Body of pancreas (tissue), 4 donors: ENCODE results near the gene STAT4. TPM values are rescaled to one million over a fixed set of nuclear protein-coding genes. Genes with fewer than 3 reads are reported as not detected.

Experiments
- ATAC-seq: fragments of 150-250 bp; one replicate; pipeline ENCODE4 v1.9.1; 2016
- DNase-seq, 4 donors: peaks; one replicate each; pipeline ENCODE4 v3.0.0-alpha.2; 2019
- H3K27ac ChIP-seq, 4 donors: fragments of 200-600 bp; sonication (generic); 1 replicate in 3 of 4; 2 replicates in 1 of 4; pipeline versions ENCODE4 v1.5.1 to v1.6.1; 2016 to 2019; ENCODE audit warnings: mild to moderate bottlenecking in 1 of 4, mixed read lengths in 1 of 4, moderate library complexity in 1 of 4
- H3K27me3 ChIP-seq, 2 donors: fragments of 200-600 bp; sonication (generic); one replicate each; pipeline ENCODE4 v1.6.0; 2016; ENCODE audit warnings: mild to moderate bottlenecking in 1 of 2
- H3K36me3 ChIP-seq, 2 donors: fragments of 200-600 bp; sonication (generic); replicated peaks in 1 of 2; 2 replicates each; pipeline ENCODE4 v1.5.1; 2016; ENCODE audit warnings: low read depth in 2 of 2; ENCODE audit not compliant: insufficient read depth in 1 of 2
- H3K4me1 ChIP-seq: fragments of 200-600 bp; sonication (generic); one replicate; pipeline ENCODE4 v1.6.0; 2016
- H3K4me3 ChIP-seq, 2 donors: fragments of 200-600 bp; sonication (generic); 1 replicate in 1 of 2; 2 replicates in 1 of 2; pipeline ENCODE4 v1.5.1; 2016 to 2019
- H3K9me3 ChIP-seq, 3 donors: fragments of 200-600 bp; sonication (generic); 1 replicate in 2 of 3; 2 replicates in 1 of 3; pipeline ENCODE4 v1.5.1; 2016
- POLR2A ChIP-seq, 3 donors: fragments of 450-650 bp; IDR thresholded peaks; one replicate each; pipeline ENCODE4 v1.6.1; 2016; ENCODE audit warnings: antibody characterized with exemption in 3 of 3, mild to moderate bottlenecking in 2 of 3
- WGBS, 2 donors: methylation state at CpG; one replicate each; pipeline ENCODE4 v1.1.5; 2017; 5-methylcytosine and 5-hydroxymethylcytosine counted together
- intact Hi-C: fragments of 100-400 bp; cut with DNase I; formaldehyde crosslinking; loops from one replicate; pipeline ENCODE4 v1.15.1; 2023
- total RNA-seq, 2 donors: library from RNA; depleted of rRNA; stranded (reverse); fragments of >200 nt; gene quantifications; one replicate each; pipeline ENCODE4 v1.1.0, GENCODE V29; 2016
- TF ChIP-seq, protein P1 (sequence below), 7 experiments: fragments of 450-650 bp in 4 of 7; fragments of 200-600 bp in 3 of 7; sonication (generic) in 3 of 7; IDR thresholded peaks; one replicate each; pipeline ENCODE4 v1.5.1; 2016 to 2019; ENCODE audit warnings: antibody characterized with exemption in 7 of 7

The STAT4 gene
- total RNA-seq, 2 donors from 2014 or later: 0.52 to 2.6 TPM

- intact Hi-C loops: no loop called here
- ATAC-seq (no peak), DNase-seq (no peak)
- no peaks in the 10 kb centered on the region for H3K36me3 ChIP-seq
- 89% methylated on average over 4 of the region's 4 CpGs for WGBS, 2 donors
- no peak overlapping the region for H3K4me3 ChIP-seq
- H3K4me1 ChIP-seq: peaks cover 13% of the 10 kb centered on the region
- no peak overlapping the region for H3K27ac ChIP-seq
- no peaks in the 10 kb centered on the region for H3K27me3 ChIP-seq
- H3K9me3 ChIP-seq: no peaks in the 10 kb centered on the region
- TF ChIP-seq, protein P1, sequence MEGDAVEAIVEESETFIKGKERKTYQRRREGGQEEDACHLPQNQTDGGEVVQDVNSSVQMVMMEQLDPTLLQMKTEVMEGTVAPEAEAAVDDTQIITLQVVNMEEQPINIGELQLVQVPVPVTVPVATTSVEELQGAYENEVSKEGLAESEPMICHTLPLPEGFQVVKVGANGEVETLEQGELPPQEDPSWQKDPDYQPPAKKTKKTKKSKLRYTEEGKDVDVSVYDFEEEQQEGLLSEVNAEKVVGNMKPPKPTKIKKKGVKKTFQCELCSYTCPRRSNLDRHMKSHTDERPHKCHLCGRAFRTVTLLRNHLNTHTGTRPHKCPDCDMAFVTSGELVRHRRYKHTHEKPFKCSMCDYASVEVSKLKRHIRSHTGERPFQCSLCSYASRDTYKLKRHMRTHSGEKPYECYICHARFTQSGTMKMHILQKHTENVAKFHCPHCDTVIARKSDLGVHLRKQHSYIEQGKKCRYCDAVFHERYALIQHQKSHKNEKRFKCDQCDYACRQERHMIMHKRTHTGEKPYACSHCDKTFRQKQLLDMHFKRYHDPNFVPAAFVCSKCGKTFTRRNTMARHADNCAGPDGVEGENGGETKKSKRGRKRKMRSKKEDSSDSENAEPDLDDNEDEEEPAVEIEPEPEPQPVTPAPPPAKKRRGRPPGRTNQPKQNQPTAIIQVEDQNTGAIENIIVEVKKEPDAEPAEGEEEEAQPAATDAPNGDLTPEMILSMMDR (IDR thresholded peaks at IDR 0.05): no peak
- no peak for TF ChIP-seq POLR2A (IDR thresholded peaks at IDR 0.05)
Observed at GRCh38 chr2:191149391-191149790, 1.4 kb downstream of the STAT4 start.

GRCh38 chr2:191148791-191149190 is 2.0 kb downstream of the STAT4 start:
- ATAC-seq (no peak), DNase-seq (no peak)
- TF ChIP-seq POLR2A (IDR thresholded peaks at IDR 0.05): no peak
- H3K4me1 ChIP-seq: peaks cover 13% of the 10 kb centered on the region
- 72 to 74% methylated on average over 2 of the region's 2 CpGs for WGBS, 2 donors
- H3K36me3 ChIP-seq: no peaks in the 10 kb centered on the region
- H3K27me3 ChIP-seq: no peaks in the 10 kb centered on the region
- no peak overlapping the region for H3K27ac ChIP-seq
- intact Hi-C loops: no loop called here
- H3K9me3 ChIP-seq: no peaks in the 10 kb centered on the region
- H3K4me3 ChIP-seq: no peak overlapping the region

GRCh38 chr2:191148281-191148680 is 2.5 kb downstream of the STAT4 start:
- no peak for DNase-seq
- ATAC-seq: no peak
- no peaks in the 10 kb centered on the region for H3K9me3 ChIP-seq
- no peaks in the 10 kb centered on the region for H3K27me3 ChIP-seq
- no peak overlapping the region for H3K27ac ChIP-seq
- H3K4me1 ChIP-seq: peaks cover 13% of the 10 kb centered on the region
- 57 to 73% methylated on average over 1 of the region's 1 CpG for WGBS, 2 donors
- TF ChIP-seq POLR2A (IDR thresholded peaks at IDR 0.05): no peak
- TF ChIP-seq, protein P1 (IDR thresholded peaks at IDR 0.05): no peak
- H3K4me3 ChIP-seq: no peak overlapping the region
- H3K36me3 ChIP-seq: no peaks in the 10 kb centered on the region
- intact Hi-C loops: no loop called here

DNA sequence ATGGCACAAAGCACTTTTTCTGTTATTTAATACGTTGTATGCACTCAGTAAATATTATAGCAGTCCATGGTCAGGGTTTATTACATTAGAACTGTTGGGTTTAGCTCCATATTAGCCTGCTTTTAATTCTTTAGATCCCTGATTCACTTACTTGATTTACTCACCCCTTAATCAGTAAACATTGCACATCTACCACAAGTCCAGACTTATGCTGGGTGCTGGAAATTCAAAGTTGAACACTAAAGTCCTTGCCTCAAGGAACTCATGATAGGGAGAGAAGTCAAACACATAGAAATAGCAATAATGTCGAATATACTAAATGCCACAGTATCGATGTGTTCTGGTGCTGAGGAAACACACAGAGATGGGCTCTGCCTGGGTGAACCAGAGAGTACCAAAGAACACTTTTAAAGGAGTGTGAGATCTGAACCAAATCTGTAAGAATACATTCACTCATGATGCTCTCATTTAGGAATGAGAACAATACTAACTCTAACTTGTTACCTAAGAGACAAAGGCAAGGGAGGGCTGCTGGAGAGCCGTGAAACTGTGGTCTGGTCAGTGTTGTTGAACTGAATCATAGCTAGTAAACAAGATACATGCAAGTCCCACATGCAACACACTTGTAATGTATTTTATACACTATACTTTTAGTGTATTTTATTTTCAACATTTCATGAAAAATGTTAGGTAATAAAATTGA is 4.9 kb downstream of the STAT4 start:
- TF ChIP-seq POLR2A (IDR thresholded peaks at IDR 0.05): no peak
- TF ChIP-seq, protein P1 (IDR thresholded peaks at IDR 0.05): no peak
- ATAC-seq (no peak), DNase-seq (no peak)
- intact Hi-C loops: no loop called here
- Histone ChIP-seq H3K4me3 (no peak overlapping the region), H3K27ac (no peak overlapping the region), H3K36me3 (no peaks in the 10 kb centered on the region), H3K4me1 (peaks cover 6% of the 10 kb centered on the region), H3K27me3 (no peaks in the 10 kb centered on the region), H3K9me3 (no peaks in the 10 kb centered on the region)
- 84 to 90% methylated on average over 4 of the region's 4 CpGs for WGBS, 2 donors

DNA sequence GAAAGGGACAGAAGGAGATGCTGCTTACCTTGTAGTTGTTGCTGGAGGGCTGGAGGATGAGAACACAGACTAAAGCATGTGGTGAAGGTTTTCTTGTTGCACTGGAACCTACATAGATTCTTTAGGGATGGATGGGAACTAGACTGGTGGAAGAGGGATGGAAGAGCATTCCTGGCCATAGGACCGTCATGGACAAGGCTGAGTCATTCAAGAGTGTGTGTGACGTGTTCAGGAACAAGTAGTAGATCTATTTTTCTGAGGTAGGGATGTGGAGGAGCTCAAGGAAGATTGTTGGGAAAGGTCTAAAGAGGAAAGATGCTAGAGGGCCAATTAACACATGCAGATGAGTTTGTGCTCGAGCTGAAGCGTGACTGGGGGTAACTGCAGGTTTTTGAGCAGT is 6.6 kb downstream of the STAT4 start:
- Histone ChIP-seq H3K9me3 (no peaks in the 10 kb centered on the region), H3K4me3 (no peak overlapping the region), H3K27ac (no peak overlapping the region), H3K36me3 (no peaks in the 10 kb centered on the region), H3K4me1 (no peaks in the 10 kb centered on the region), H3K27me3 (no peaks in the 10 kb centered on the region)
- intact Hi-C loops: no loop called here
- ATAC-seq (no peak), DNase-seq (no peak)
- TF ChIP-seq, protein P1 (IDR thresholded peaks at IDR 0.05): no peak
- no peak for TF ChIP-seq POLR2A (IDR thresholded peaks at IDR 0.05)
- WGBS, 2 donors: 85 to 94% methylated on average over 4 of the region's 4 CpGs
